ENCODE data around the gene MTCH2.

DNA sequence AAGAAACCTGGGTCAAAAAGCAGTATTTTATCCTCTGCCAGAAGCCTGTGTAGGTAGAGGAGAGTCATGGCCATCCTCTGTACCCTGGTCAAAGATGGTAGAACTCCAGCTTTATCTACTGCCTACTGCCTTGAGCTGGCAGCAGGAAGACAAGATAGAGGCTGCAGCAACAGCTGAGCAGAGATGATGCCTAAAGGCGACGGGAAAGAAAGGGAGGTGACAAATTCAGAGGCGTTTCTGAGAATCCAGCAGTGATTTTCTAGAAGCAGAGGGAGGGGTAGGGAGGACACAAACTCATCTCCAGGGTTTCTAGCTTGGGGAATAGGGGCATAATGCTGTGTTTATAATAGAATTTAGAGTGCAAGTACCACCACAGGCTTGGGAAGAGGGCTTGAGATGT, 32.7 kb downstream of the MTCH2 start:
- TF ChIP-seq YY1 (IDR thresholded peaks at IDR 0.05; ENCODE audit: extremely low read depth, insufficient replicate concordance, low read depth, low read length) (no peak), POLR2A (IDR thresholded peaks at IDR 0.05; ENCODE audit: borderline replicate concordance, extremely low read depth, insufficient read depth, insufficient read length) (no peak), ATF3 (IDR thresholded peaks at IDR 0.05) (no peak), EZH2 (IDR thresholded peaks at IDR 0.05) (no peak)
- TF ChIP-seq, protein P1, sequence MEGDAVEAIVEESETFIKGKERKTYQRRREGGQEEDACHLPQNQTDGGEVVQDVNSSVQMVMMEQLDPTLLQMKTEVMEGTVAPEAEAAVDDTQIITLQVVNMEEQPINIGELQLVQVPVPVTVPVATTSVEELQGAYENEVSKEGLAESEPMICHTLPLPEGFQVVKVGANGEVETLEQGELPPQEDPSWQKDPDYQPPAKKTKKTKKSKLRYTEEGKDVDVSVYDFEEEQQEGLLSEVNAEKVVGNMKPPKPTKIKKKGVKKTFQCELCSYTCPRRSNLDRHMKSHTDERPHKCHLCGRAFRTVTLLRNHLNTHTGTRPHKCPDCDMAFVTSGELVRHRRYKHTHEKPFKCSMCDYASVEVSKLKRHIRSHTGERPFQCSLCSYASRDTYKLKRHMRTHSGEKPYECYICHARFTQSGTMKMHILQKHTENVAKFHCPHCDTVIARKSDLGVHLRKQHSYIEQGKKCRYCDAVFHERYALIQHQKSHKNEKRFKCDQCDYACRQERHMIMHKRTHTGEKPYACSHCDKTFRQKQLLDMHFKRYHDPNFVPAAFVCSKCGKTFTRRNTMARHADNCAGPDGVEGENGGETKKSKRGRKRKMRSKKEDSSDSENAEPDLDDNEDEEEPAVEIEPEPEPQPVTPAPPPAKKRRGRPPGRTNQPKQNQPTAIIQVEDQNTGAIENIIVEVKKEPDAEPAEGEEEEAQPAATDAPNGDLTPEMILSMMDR (IDR thresholded peaks at IDR 0.05 in 2 of 3, conservative IDR thresholded peaks at IDR 0.05 in 1 of 3; ENCODE audit: borderline replicate concordance in 1 of 3, insufficient read depth in 1 of 3, low read depth in 2 of 3, low read length in 2 of 3) = no peak

Measured in HCT116 (cell line).